Measurements from ENCODE around the gene CIAO3. TPM values are rescaled to one million over a fixed set of nuclear protein-coding genes. Genes with fewer than 3 reads are reported as not detected.

The CIAO3 gene
- polyA plus RNA-seq, 4 donors, result 21.7 to 32.2 (median 27.6) TPM

- no peak for DNase-seq (ENCODE audit: low read depth in 4 of 4, low spot score in 2 of 4)
Observed at GRCh38 chr16:739560-740458, 988 bp downstream of the CIAO3 start.

- no peak for DNase-seq (ENCODE audit: low read depth in 4 of 4, low spot score in 2 of 4)
Observed at GRCh38 chr16:736936-737481, 3.8 kb downstream of the CIAO3 start.

DNA sequence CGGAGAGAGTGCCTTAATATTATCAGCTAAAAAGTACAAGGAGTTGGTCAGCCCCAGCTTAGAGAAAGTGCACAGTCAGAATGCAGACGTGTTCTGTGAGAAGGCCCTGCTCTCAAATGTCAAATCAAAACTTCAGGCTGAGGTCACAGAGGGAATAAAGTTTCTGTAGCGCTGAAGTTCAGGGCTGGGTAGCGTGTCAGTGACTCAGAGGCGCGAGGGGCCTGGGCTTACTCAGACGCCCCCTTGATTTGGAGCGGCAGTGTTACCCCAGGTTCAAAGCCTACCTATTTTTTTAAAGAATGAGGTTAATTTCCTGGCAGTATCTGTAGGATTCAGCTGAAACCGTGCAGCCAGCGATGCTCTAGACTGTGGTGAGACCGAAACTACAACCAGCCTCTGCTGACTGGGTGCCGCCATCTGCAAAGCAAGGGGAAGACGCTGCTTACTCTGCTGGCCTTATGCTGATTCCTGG is 4.8 kb downstream of the CIAO3 start:
- no peak for DNase-seq (ENCODE audit: low read depth in 4 of 4, low spot score in 2 of 4)

DNA sequence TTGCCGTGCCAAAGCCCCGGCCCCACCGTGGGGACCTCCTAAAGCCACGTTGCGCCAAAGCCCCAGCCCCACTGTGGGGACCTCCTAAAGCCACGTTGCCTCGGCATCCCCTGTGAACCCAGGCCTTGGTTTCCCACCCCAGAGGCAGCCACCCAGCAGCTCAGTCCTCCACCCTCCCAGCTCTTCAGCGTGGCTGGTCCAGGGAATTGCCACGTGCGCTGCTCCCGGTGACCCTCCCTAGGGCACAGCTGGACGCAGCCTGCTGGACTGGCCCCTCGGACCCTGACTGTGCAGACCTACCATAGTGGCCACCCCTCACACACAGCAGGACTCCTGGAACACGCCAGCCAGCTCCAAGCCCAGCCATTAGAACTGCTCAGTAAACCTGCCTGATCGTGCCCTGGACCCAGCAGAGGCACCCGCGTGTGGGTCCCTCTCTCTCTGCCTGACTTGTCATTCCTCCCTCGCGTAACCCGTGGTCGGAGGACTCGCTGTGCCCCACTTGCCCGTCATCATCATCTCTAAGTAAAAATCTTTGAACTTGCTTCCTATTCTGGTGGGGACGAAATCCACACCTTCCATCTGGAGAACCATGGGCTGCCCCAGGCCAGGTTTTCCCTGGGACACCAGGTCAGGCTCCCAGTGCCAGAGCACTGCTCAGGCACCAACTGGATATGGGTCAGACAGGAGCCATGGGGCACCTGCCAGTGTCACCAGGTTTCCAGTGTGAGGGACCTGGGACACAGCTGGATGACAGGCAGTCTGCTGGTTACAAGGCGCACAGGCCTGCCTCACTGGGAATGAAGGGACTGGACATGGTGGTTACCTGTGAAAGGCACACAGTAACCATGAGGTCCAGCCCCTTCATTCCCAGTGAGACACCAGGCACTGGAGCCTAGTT is 5.6 kb downstream of the CIAO3 start:
- DNase-seq (ENCODE audit: low read depth in 4 of 4, low spot score in 2 of 4), result no peak

GRCh38 chr16:734208-734980 is 6.4 kb downstream of the CIAO3 start:
- no peak for DNase-seq (ENCODE audit: low read depth in 4 of 4, low spot score in 2 of 4)

GRCh38 chr16:733382-734207 is 7.2 kb downstream of the CIAO3 start:
- DNase-seq (ENCODE audit: low read depth in 4 of 4, low spot score in 2 of 4), result no peak

- no peak for DNase-seq (ENCODE audit: low read depth in 4 of 4, low spot score in 2 of 4)
Observed at GRCh38 chr16:732936-733335, 7.9 kb downstream of the CIAO3 start.

DNA sequence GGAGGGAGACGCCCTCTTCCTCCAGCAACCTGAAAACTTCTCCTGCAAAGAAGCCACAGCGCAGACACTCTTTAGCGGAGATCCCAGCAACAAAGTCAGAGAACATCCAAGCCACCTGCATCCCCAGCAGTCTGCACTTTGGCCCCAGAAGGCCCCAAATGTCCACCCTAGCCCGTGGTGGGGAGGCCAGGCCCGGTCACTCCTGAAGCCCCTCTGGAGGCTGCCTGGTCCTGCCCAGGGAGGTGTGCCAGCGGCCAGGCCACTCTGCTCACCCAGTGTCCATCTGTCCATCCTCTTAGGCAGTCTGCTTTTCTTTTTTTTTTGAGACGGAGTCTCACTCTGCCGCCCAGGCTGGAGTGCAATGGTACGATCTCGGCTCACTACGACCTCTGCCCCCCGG is 8.5 kb downstream of the CIAO3 start:
- DNase-seq (ENCODE audit: low read depth in 4 of 4, low spot score in 2 of 4), result no peak

DNA sequence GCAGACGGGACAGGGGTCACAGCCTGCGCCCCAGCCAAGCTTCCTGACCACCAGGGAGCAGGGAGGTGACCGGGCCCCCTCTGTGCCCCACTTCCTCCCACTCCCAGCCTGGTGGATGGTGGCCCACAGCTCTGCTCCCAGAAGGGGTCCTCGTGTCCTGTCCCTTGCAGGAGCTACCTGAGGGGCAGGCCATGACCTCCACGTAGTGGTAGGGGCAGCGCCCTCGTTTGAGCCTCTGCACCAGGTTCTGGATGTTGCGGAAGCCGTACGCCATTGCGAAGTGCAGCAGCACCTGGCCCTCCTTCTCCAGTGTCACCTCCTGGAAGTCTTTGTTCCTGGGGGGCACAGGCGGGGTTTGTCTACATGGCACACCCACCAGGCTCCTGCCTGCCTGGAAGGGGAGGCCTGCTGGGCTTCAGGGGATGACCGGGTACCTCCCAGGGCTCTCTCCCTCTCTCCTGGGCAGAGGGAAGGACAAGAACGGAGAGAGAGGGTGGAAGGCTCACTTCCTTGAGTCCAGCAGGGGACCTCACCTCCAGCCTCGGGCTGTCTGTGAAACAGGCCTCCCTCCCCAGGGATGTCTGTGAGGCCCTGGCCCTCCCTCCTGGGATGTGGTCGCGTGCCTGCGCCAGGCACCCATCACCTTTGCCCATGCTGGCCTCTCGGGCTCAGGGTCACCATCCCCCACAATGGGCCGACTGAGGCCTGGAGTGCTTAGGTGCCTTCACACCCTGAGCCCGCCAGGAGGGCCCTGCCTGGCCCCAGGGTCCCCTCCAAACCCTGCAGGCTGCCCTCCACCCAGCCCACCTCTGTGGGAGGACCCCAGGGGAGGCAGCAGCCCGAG is 9.9 kb downstream of the CIAO3 start:
- no peak for DNase-seq (ENCODE audit: low read depth in 4 of 4, low spot score in 2 of 4)

GRCh38 chr16:729768-730665 is 10.8 kb downstream of the CIAO3 start:
- DNase-seq (ENCODE audit: low read depth in 4 of 4, low spot score in 2 of 4), result no peak

- DNase-seq (ENCODE audit: low read depth in 4 of 4, low spot score in 2 of 4), result no peak
Observed at GRCh38 chr16:728890-729744, 11.7 kb downstream of the CIAO3 start.

- DNase-seq (ENCODE audit: low read depth in 4 of 4, low spot score in 2 of 4), result no peak
Observed at GRCh38 chr16:728131-728889, 12.5 kb downstream of the CIAO3 start.

DNA sequence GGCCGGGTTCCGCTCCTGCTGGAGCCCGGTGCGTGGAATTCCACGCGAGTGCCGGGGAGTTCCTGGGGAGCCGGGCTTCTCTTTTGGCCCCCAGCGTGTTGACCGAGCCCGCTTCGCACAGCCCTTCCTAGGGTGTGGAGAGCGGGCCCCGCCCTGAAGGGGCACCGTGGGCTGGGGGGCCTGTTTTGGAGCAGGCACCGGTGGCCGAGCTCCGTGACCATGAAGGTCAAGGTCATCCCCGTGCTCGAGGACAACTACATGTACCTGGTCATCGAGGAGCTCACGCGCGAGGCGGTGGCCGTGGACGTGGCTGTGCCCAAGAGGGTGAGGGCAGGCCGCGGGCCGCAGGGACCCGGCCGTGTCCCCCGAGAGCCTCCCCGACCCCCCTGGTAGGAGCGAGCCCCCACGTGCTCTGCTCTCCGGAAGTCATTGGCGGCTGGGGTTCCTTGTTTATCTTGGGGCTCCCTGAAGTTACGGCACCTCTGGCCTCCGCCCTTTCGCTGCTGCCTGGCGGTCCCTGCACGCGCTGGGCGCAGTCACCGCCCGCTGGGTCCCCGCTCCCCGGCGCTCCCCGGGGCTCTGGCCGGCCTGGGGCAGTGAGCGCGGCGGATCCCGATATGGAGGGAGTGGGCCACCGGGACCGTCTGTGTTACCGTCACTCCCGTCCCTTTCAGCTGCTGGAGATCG is 13.4 kb downstream of the CIAO3 start:
- no peak for DNase-seq (ENCODE audit: low read depth in 4 of 4, low spot score in 2 of 4)

- DNase-seq (ENCODE audit: low read depth in 4 of 4, low spot score in 2 of 4), result no peak
Observed at GRCh38 chr16:726438-727290, 14.1 kb downstream of the CIAO3 start, which contains the start of the genes CCDC78 and HAGHL. Gene CCDC78 (minus strand): TSS chr16:726443. CDS start chr16:726367, 76 bp downstream. Gene HAGHL (plus strand): TSS chr16:727106. CDS start chr16:727510, 404 bp downstream.

All from left renal cortex interstitium (tissue), 4 donors.